IPS-11a (cell line): Measurements from ENCODE around the gene COL4A2.
"Not testable (repeated sequence)": the region's sequence is repeated elsewhere in the genome, so short reads cannot be mapped to it uniquely, and the experiment has no call there.

Experiments
- H3K4me3 ChIP-seq: one replicate; pipeline ENCODE4 v1.5.1; 2013; ENCODE audit warnings: low read depth, low read length, control low read depth

The COL4A2 gene

GRCh38 chr13:110523180-110523579 lies 216.1 kb downstream of the COL4A2 start:
- no peak overlapping the region for H3K4me3 ChIP-seq

- H3K4me3 ChIP-seq: no peak overlapping the region
These were observed 216.9 kb downstream of the COL4A2 start for GRCh38 chr13:110523838-110524540.

GRCh38 chr13:110524541-110525257 lies 217.6 kb downstream of the COL4A2 start:
- H3K4me3 ChIP-seq: no peak overlapping the region

GRCh38 chr13:110525328-110526319 lies 218.5 kb downstream of the COL4A2 start:
- no peak overlapping the region for H3K4me3 ChIP-seq

GRCh38 chr13:110528371-110528770 lies 221.3 kb downstream of the COL4A2 start:
- H3K4me3 ChIP-seq: no peak overlapping the region

GRCh38 chr13:110528911-110529310 lies 221.8 kb downstream of the COL4A2 start:
- H3K4me3 ChIP-seq: no peak overlapping the region

- H3K4me3 ChIP-seq: no peak overlapping the region
These were observed 222.6 kb downstream of the COL4A2 start for GRCh38 chr13:110529522-110530311.

GRCh38 chr13:110531100-110531499 lies 224.0 kb downstream of the COL4A2 start:
- no peak overlapping the region for H3K4me3 ChIP-seq

- H3K4me3 ChIP-seq: no peak overlapping the region
These were observed 224.6 kb downstream of the COL4A2 start for GRCh38 chr13:110531671-110532083.

GRCh38 chr13:110532258-110532657 lies 225.2 kb downstream of the COL4A2 start:
- not testable (repeated sequence) for H3K4me3 ChIP-seq

- H3K4me3 ChIP-seq: no peak overlapping the region
These were observed 226.9 kb downstream of the COL4A2 start for GRCh38 chr13:110533771-110534670.

- no peak overlapping the region for H3K4me3 ChIP-seq
These were observed 228.4 kb downstream of the COL4A2 start for GRCh38 chr13:110535526-110535925.

GRCh38 chr13:110536006-110536693 lies 229.1 kb downstream of the COL4A2 start:
- H3K4me3 ChIP-seq: no peak overlapping the region

- H3K4me3 ChIP-seq: no peak overlapping the region
These were observed 231.5 kb downstream of the COL4A2 start for GRCh38 chr13:110538632-110539031.

GRCh38 chr13:110539894-110540293 lies 232.8 kb downstream of the COL4A2 start:
- H3K4me3 ChIP-seq: no peak overlapping the region

- H3K4me3 ChIP-seq: no peak overlapping the region
These were observed 233.9 kb downstream of the COL4A2 start for GRCh38 chr13:110540871-110541525.

GRCh38 chr13:110541526-110541920 lies 234.4 kb downstream of the COL4A2 start:
- H3K4me3 ChIP-seq: no peak overlapping the region

- no peak overlapping the region for H3K4me3 ChIP-seq
These were observed 235.2 kb downstream of the COL4A2 start for GRCh38 chr13:110542169-110542796.
